HCT116 (cell line): Measurements from ENCODE around the gene FERMT2.

Experiments used
- CTCF ChIP-seq, 3 experiments: fragments of 200-600 bp in 1 of 3; sonication (generic) in 1 of 3; IDR thresholded peaks in 2 of 3; conservative IDR thresholded peaks in 1 of 3; 2 replicates each; pipeline ENCODE4 v1.5.1; 2012 to 2017; ENCODE audit warnings: low read depth in 2 of 3, low read length in 2 of 3, antibody characterized with exemption in 1 of 3, borderline replicate concordance in 1 of 3, control low read depth in 1 of 3, mild to moderate bottlenecking in 1 of 3, mixed read lengths in 1 of 3, mixed run types in 1 of 3, moderate library complexity in 1 of 3; ENCODE audit not compliant: insufficient read depth in 1 of 3
- ELF1 ChIP-seq: IDR thresholded peaks from 2 replicates; pipeline ENCODE4 v1.6.1; 2012; ENCODE audit warnings: low read depth, borderline replicate concordance
- POLR2AphosphoS5 ChIP-seq: IDR thresholded peaks from 2 replicates; pipeline ENCODE4 v1.6.1; 2011; ENCODE audit warnings: mild to moderate bottlenecking, low read depth, low read length, moderate library complexity

- TF ChIP-seq CTCF (IDR thresholded peaks at IDR 0.05 in 2 of 3, conservative IDR thresholded peaks at IDR 0.05 in 1 of 3; ENCODE audit: borderline replicate concordance in 1 of 3, insufficient read depth in 1 of 3, low read depth in 2 of 3, low read length in 2 of 3) (no peak), ELF1 (no peak), POLR2AphosphoS5 (no peak)
These were observed 62.7 kb downstream of the FERMT2 start for GRCh38 chr14:52888159-52888558.
